ENCODE data around the gene NTRK2. TPM values are rescaled to one million over a fixed set of nuclear protein-coding genes. Genes with fewer than 3 reads are reported as not detected.

Gene NTRK2
- total RNA-seq, 1 donor from 2014 or later: 23.8 TPM

DNA sequence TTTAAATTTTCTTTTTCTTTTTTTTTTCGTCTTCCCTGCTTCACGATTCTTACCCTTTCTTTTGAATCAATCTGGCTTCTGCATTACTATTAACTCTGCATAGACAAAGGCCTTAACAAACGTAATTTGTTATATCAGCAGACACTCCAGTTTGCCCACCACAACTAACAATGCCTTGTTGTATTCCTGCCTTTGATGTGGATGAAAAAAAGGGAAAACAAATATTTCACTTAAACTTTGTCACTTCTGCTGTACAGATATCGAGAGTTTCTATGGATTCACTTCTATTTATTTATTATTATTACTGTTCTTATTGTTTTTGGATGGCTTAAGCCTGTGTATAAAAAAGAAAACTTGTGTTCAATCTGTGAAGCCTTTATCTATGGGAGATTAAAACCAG lies 352.2 kb downstream of the NTRK2 start:
- TF ChIP-seq, protein P1, sequence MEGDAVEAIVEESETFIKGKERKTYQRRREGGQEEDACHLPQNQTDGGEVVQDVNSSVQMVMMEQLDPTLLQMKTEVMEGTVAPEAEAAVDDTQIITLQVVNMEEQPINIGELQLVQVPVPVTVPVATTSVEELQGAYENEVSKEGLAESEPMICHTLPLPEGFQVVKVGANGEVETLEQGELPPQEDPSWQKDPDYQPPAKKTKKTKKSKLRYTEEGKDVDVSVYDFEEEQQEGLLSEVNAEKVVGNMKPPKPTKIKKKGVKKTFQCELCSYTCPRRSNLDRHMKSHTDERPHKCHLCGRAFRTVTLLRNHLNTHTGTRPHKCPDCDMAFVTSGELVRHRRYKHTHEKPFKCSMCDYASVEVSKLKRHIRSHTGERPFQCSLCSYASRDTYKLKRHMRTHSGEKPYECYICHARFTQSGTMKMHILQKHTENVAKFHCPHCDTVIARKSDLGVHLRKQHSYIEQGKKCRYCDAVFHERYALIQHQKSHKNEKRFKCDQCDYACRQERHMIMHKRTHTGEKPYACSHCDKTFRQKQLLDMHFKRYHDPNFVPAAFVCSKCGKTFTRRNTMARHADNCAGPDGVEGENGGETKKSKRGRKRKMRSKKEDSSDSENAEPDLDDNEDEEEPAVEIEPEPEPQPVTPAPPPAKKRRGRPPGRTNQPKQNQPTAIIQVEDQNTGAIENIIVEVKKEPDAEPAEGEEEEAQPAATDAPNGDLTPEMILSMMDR (IDR thresholded peaks at IDR 0.05): no peak
- H3K9me3 ChIP-seq: no peaks in the 10 kb centered on the region
- no peaks in the 10 kb centered on the region for H3K4me1 ChIP-seq
- DNase-seq (ENCODE audit: low spot score in 2 of 2): no peak
- H3K27ac ChIP-seq: no peak overlapping the region
- H3K27me3 ChIP-seq: no peaks in the 10 kb centered on the region
- no peaks in the 10 kb centered on the region for H3K36me3 ChIP-seq
- intact Hi-C loops (cut with DNase I): no loop called here
- H3K4me3 ChIP-seq: no peak overlapping the region

DNA sequence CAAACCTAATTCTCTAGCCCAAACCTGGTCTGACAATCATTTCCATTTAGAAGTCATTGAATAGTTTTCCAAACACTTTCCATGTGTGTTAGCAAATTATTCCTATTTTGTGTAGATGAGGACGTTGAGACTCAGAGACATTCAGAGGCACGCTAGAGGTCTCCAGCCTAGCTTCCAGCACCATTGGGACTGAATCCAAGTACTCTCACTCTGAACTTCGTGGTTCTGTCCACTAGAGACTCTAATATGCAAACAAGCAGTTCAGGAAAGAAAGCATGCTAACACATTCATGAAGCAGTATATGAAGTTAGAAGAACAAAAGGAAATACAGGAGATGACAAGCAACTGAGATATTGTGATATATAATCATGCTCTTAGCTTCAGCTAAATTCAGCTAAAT lies 354.8 kb downstream of the NTRK2 start:
- Histone ChIP-seq H3K4me3 (no peak overlapping the region), H3K9me3 (no peaks in the 10 kb centered on the region), H3K27me3 (no peaks in the 10 kb centered on the region), H3K4me1 (no peaks in the 10 kb centered on the region), H3K27ac (no peak overlapping the region), H3K36me3 (no peaks in the 10 kb centered on the region)
- DNase-seq (ENCODE audit: low spot score in 2 of 2): no peak
- TF ChIP-seq, protein P1 (IDR thresholded peaks at IDR 0.05): no peak
- intact Hi-C loops (cut with DNase I): no loop called here

DNA sequence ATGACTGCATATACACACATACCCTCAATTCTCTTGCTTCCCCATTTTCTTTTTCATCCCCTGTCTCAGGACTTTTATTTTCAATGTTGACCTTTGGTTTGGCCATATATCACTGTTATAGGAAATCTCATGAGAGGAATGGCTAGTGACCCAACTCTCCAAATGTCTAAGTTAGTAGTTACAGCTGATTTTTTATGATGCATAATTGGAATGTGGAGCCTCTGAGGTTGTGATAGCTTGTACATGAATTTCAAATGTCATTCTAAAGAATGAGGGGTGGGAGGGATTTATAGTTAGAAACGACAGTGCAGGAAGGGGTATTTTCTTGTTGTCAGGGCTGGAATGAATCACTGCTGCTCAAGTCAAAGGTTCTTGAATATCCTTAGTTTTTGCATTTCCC lies 356.1 kb downstream of the NTRK2 start:
- no peaks in the 10 kb centered on the region for H3K27me3 ChIP-seq
- H3K36me3 ChIP-seq: no peaks in the 10 kb centered on the region
- intact Hi-C loops (cut with DNase I): no loop called here
- no peaks in the 10 kb centered on the region for H3K4me1 ChIP-seq
- no peaks in the 10 kb centered on the region for H3K9me3 ChIP-seq
- TF ChIP-seq, protein P1 (IDR thresholded peaks at IDR 0.05): no peak
- H3K27ac ChIP-seq: no peak overlapping the region
- DNase-seq (ENCODE audit: low spot score in 2 of 2): no peak
- H3K4me3 ChIP-seq: no peak overlapping the region

DNA sequence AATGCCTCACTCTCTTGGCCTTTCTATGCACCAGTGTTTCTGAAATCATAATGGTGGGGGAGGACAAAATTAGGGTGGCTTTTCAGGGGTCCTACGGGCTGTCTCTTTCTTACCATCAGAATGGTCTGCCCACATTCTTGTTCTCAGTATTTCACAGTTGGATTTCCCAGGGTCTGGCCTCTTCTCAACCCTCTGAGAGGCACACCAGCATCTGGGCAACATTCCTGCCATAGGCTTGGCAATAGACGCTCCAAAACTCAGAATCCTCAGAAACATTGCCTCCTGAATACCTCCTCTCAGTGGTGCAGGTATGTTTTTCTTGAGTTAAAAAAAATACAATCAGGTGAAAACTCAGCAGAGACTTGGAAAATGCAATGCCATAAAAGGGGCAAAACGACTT lies 358.3 kb downstream of the NTRK2 start:
- H3K27me3 ChIP-seq: no peaks in the 10 kb centered on the region
- TF ChIP-seq, protein P1 (IDR thresholded peaks at IDR 0.05): no peak
- no peaks in the 10 kb centered on the region for H3K4me1 ChIP-seq
- no peaks in the 10 kb centered on the region for H3K36me3 ChIP-seq
- H3K9me3 ChIP-seq: no peaks in the 10 kb centered on the region
- no peak for DNase-seq (ENCODE audit: low spot score in 2 of 2)
- intact Hi-C loops (cut with DNase I): no loop called here
- no peak overlapping the region for H3K4me3 ChIP-seq
- H3K27ac ChIP-seq: no peak overlapping the region

DNA sequence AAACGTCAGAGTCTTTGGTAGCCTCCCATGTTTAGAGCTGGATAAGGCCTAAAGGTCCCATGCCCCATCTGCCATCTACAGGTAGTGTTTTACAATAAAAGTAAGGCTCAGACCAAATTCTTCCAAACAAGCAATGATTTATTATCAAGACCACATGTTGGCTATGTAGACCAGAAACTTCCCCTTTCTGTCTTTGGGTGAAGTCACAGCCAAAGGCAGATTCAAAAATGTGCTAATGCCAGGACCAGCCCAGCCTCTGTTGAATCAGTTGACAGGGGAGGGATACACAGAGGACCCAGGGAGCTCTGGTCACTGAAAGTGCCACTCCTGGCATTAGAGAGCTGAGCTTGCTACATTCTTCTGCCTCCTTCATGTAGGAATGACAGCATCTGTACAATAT lies 360.8 kb downstream of the NTRK2 start:
- Histone ChIP-seq H3K9me3 (no peaks in the 10 kb centered on the region), H3K27me3 (no peaks in the 10 kb centered on the region), H3K27ac (no peak overlapping the region), H3K4me1 (no peaks in the 10 kb centered on the region), H3K4me3 (no peak overlapping the region), H3K36me3 (no peaks in the 10 kb centered on the region)
- no peak for DNase-seq (ENCODE audit: low spot score in 2 of 2)
- TF ChIP-seq, protein P1 (IDR thresholded peaks at IDR 0.05): no peak
- intact Hi-C loops (cut with DNase I): no loop called here

DNA sequence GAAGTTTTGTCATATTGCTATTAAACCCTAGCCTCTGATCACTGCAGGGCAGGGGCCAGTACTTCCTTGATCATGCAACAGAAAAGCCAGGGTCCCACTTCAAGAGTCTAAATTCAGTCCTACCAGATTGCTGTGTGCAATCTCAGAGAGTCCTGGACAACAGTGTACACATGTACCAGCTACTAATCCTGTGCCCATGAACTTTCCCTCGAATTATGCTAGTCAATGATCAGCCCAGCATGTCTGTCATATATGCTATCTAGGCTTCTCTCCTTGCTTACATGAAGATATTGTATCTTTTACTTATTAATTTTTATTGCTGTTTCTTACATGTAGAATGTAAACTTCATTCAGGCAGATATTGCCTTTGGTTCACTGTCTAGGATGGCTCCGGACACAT lies 367.0 kb downstream of the NTRK2 start:
- Histone ChIP-seq H3K36me3 (no peaks in the 10 kb centered on the region), H3K27me3 (no peaks in the 10 kb centered on the region), H3K4me3 (no peak overlapping the region), H3K9me3 (no peaks in the 10 kb centered on the region), H3K27ac (no peak overlapping the region), H3K4me1 (no peaks in the 10 kb centered on the region)
- TF ChIP-seq, protein P1 (IDR thresholded peaks at IDR 0.05): no peak
- intact Hi-C loops (cut with DNase I): no loop called here
- DNase-seq (ENCODE audit: low spot score in 2 of 2): no peak

All from ascending aorta (tissue), 2 donors.